NCI-H82 treated with DMSO at 0.1 percent for 48 hours (cell line): ENCODE measurements around the gene RPGR.
A peak's percentile ranks its signal among the peaks of the same experiment; 100 is the strongest.

ENCODE experiments used
- DNase-seq: peaks from one replicate; lab custom pipeline; 2025; ENCODE audit not compliant: unreplicated experiment; lab: John Stamatoyannopoulos, UW

RPGR gene

DNA sequence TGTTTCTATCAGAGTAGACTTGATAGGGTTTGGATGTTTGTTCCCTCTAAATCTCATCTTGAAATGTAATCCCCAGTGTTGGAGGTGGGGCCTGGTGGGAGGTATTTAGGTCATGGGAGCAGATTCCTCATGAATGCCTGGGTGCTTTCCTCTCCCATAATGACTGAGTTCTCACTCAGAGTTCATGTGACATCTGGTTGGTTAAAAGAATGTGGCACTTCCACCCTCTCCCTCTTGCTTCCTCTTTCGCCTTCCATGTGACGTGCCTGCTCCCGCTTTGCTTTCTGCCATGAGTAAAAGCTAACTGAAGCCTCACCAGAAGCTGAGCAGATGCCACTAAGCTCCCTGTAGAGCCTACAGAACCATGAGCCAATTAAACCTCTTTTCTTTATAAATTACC, 59.3 kb downstream of the RPGR start:
- DNase-seq, result no peak

GRCh38 chrX:38262715-38263620, 64.3 kb downstream of the RPGR start:
- DNase-seq, result no peak

GRCh38 chrX:38260231-38260630, 67.1 kb downstream of the RPGR start:
- peak; percentile 14 for DNase-seq

DNA sequence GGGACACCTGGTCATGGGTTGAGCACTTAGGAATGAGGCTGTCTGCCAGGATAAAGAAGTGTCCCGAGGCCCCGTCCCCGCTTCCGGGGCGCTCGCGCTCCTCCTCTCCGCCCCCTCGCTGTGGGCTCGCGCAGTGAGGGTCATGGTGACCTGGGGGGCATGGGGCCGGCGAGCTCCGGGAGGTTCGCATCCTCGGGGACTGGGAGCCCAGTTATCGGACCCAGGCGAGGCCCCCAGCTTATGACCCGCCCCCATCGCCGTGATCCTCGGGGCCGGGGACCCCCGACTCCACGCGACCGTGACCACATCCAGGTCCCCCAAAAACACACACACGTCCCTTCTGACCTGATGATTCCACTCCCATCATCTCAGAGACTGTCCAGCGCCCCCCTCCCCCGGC, 71.3 kb downstream of the RPGR start:
- no peak for DNase-seq

- DNase-seq, result no peak
Observed at GRCh38 chrX:38249965-38250364, 77.3 kb downstream of the RPGR start.

DNA sequence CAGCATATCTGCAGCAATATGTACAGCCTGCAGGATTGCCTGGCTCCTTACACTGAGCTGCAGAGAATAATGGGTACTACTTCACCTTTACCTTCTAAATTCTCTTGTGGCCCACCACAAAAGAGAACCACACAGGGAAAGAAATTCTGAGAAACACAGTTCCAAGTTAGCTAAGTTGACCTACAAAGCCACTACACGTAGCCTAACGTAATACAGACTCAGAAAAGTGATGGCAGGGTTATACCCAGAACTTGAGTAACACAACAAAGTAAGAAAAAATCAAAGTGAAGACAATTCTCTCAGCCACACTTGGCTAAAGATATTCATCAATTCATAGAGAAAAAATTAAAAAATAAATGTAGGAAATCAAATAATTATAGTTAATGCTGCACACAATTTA, 80.3 kb downstream of the RPGR start:
- no peak for DNase-seq

DNA sequence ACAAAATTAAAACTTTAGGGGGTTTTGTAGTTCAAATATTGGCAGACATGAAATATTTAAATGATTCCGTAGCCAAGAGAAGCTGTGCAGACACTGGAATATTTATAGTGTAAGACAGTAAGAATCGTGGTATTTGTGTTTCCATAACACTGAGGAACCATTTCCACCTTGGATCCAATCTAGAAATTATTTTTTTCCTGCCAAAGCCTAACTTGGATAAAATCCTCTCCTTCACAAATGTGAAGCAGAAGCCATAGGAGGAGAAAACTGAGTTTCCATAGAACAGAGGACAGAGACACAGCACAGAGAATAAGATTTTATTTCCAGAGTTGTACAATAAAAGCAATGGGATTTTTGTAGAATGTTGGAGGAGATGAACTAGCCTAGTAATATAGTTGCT, 86.8 kb downstream of the RPGR start:
- no peak for DNase-seq

DNA sequence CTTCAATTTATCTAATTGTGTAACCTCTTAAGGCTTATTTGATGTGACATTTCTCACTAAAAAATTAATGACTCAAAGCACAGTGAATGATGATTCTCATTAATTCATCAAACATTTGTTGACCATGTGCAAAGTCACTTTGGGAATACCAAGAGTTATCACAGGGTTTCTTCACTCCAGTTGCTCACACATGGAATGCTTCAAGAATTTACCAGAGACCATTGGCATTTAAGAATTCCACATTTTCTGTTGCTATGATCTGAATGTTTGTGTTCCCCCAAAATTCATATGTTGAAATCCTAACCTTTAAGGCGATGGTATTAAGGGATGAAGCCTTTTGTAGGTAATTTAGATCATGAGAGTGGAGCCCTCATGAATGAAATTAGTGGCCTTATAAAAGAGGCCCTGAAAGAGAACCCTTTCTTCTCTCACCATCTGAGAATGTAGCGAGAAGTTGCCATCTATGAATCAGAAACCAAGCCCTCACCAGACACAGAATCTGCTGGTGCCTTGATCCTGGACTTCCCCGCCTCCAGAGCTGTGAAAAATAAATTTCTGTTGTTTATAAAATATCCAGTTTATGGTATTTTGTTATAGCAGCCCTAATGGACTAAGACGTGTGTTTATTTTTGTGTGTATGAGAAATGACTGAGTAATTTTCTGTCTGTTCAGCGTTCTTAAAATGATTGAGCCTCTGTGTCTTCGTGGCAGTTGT, 90.3 kb downstream of the RPGR start:
- no peak for DNase-seq

GRCh38 chrX:38233891-38234667, 93.2 kb downstream of the RPGR start:
- no peak for DNase-seq

GRCh38 chrX:38232079-38232686, 95.1 kb downstream of the RPGR start:
- DNase-seq, result no peak

- no peak for DNase-seq
Observed at GRCh38 chrX:38225093-38225492, 102.2 kb downstream of the RPGR start.

GRCh38 chrX:38224160-38224559, 103.1 kb downstream of the RPGR start:
- no peak for DNase-seq

DNA sequence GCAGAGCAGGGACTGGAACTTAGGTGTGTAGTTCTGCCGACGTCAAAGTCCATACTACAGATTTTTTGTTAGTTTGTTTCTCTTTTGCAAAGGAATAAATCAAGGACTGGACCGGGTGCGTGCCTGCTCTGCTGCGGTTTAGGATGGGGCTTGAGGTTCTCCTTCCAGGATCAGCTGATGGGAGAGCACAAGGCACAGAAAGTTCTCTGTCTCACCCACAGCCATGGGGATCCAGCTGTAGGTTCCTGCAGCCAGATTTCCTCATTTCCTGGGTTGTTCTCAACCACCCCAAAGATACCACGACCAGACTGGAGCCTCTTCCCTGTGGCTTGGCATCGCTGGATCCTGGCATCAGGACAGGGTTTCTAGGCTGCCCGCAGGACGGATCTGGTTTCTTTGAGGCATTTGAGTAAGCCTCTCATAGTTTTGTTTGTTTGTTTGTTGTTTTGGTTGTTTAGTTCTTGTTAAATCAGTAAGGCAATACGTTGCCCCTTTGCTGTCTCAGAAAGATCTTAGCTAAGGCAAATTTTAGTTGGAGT, 105.8 kb downstream of the RPGR start:
- DNase-seq, result no peak

- no peak for DNase-seq
Observed at GRCh38 chrX:38220415-38221390, 106.6 kb downstream of the RPGR start, which contains the start of gene SRPX. Gene SRPX, minus strand, starts transcription at chrX:38220871. Its CDS starts 79 bp downstream, at chrX:38220792.

- DNase-seq, result peak; percentile 48
Observed at GRCh38 chrX:38220024-38220414, 107.3 kb downstream of the RPGR start.
